ENCODE results near the gene GRK5. TPM values are rescaled to one million over a fixed set of nuclear protein-coding genes. Genes with fewer than 3 reads are reported as not detected.
A peak's percentile ranks its signal among the peaks of the same experiment; 100 is the strongest.

GRK5 gene
- total RNA-seq, 3 donors from 2014 or later (not counting 1 experiment from before 2014, with no cell fraction given): 37.6 to 54.3 (median 47.9) TPM

GRCh38 chr10:119316002-119316358, 108.6 kb downstream of the GRK5 start:
- Mint-ChIP-seq H3K4me1 (peaks cover 81 to 86% of the 10 kb centered on the region in 2 donors), H3K9me3 (peaks cover 0 to 6% of the 10 kb centered on the region in 2 donors), H3K36me3 (no peaks in the 10 kb centered on the region), H3K27me3 (ENCODE audit: low read depth in 2 of 2) (peaks cover 14 to 28% of the 10 kb centered on the region in 2 donors), H3K27ac (peak overlapping the region in 1 of 2 donors; percentile 92), H3K4me3 (no peak overlapping the region)
- intact Hi-C loops (cut with micrococcal nuclease): no loop called here
- Histone ChIP-seq H3K4me1 (ENCODE audit: control insufficient read depth, insufficient read depth, low read length) (peaks cover 46% of the 10 kb centered on the region), H3K27me3 (ENCODE audit: control insufficient read depth, insufficient read depth, low read length) (peaks cover 19% of the 10 kb centered on the region), H3K36me3 (ENCODE audit: control insufficient read depth, insufficient read depth, low read length) (no peaks in the 10 kb centered on the region), H3K27ac (ENCODE audit: low read length) (no peak overlapping the region), H3K9me3 (ENCODE audit: control insufficient read depth, insufficient read depth, low read length) (no peaks in the 10 kb centered on the region), H3K4me3 (ENCODE audit: low read length) (no peak overlapping the region)
- DNase-seq (no peak), ATAC-seq (no peak)
- TF ChIP-seq, protein P1, sequence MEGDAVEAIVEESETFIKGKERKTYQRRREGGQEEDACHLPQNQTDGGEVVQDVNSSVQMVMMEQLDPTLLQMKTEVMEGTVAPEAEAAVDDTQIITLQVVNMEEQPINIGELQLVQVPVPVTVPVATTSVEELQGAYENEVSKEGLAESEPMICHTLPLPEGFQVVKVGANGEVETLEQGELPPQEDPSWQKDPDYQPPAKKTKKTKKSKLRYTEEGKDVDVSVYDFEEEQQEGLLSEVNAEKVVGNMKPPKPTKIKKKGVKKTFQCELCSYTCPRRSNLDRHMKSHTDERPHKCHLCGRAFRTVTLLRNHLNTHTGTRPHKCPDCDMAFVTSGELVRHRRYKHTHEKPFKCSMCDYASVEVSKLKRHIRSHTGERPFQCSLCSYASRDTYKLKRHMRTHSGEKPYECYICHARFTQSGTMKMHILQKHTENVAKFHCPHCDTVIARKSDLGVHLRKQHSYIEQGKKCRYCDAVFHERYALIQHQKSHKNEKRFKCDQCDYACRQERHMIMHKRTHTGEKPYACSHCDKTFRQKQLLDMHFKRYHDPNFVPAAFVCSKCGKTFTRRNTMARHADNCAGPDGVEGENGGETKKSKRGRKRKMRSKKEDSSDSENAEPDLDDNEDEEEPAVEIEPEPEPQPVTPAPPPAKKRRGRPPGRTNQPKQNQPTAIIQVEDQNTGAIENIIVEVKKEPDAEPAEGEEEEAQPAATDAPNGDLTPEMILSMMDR (IDR thresholded peaks at IDR 0.05): no peak
- 86% methylated on average over 2 of the region's 2 CpGs for WGBS (ENCODE audit: insufficient coverage)

GRCh38 chr10:119316729-119317097, 109.3 kb downstream of the GRK5 start:
- Mint-ChIP-seq H3K4me1 (peaks cover 83 to 89% of the 10 kb centered on the region in 2 donors), H3K4me3 (no peak overlapping the region), H3K36me3 (no peaks in the 10 kb centered on the region), H3K27me3 (ENCODE audit: low read depth in 2 of 2) (peaks cover 11 to 28% of the 10 kb centered on the region in 2 donors), H3K9me3 (peaks cover 0 to 6% of the 10 kb centered on the region in 2 donors), H3K27ac (peak overlapping the region in 1 of 2 donors; percentile 24)
- no peak for ATAC-seq
- 97% methylated on average over 4 of the region's 4 CpGs for WGBS (ENCODE audit: insufficient coverage)
- no peaks in the 10 kb centered on the region for H3K9me3 ChIP-seq (ENCODE audit: control insufficient read depth, insufficient read depth, low read length)
- no peaks in the 10 kb centered on the region for H3K36me3 ChIP-seq (ENCODE audit: control insufficient read depth, insufficient read depth, low read length)
- H3K4me3 ChIP-seq (ENCODE audit: low read length): no peak overlapping the region
- DNase-seq: no peak
- H3K27me3 ChIP-seq (ENCODE audit: control insufficient read depth, insufficient read depth, low read length): peaks cover 19% of the 10 kb centered on the region
- no peak overlapping the region for H3K27ac ChIP-seq (ENCODE audit: low read length)
- TF ChIP-seq, protein P1 (IDR thresholded peaks at IDR 0.05): no peak
- intact Hi-C loops (cut with micrococcal nuclease): no loop called here
- peaks cover 44% of the 10 kb centered on the region for H3K4me1 ChIP-seq (ENCODE audit: control insufficient read depth, insufficient read depth, low read length)

DNA sequence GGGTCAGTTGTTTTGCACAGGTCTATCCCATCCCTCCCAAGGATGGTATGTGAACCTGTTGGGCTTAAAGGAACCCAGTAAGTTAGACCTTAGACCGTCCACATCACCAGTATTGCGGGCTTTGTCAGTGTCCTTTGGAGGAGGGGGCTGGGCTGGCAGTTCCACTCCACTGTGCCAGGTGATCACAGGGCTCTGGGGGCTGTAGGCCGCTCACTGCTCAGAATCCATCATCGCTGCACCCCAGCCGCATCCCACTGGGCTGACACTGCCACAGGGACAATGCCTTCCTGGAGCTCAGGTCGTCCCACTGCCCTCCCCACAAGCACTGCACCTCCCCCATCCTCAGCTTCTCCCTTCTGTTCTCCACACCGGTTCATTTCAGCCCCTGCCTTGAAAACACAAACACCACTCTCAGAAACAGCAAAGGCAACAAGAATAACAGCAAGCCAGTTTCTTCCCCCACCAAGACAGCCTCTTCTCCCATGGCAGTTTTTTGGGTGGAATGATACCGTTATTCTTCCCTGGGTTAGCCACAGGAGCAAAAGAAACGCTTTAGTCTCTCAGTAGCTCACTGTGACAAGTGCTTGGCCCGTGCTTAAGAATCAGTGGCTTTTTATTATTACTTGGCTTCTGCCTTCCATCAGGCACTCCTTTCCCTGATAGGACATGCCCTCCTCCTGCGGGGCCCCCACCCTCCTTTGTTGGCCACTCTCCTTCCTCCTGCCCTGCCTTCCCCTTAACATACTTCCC, 111.2 kb downstream of the GRK5 start:
- H3K4me1 Mint-ChIP-seq: peaks cover 86 to 91% of the 10 kb centered on the region in 2 donors
- intact Hi-C loops (cut with micrococcal nuclease): no loop called here
- TF ChIP-seq, protein P1 (IDR thresholded peaks at IDR 0.05): no peak
- peak overlapping the region in 1 of 2 donors; percentile 83 for H3K27ac Mint-ChIP-seq
- Histone ChIP-seq H3K4me1 (ENCODE audit: control insufficient read depth, insufficient read depth, low read length) (peaks cover 35% of the 10 kb centered on the region), H3K36me3 (ENCODE audit: control insufficient read depth, insufficient read depth, low read length) (no peaks in the 10 kb centered on the region), H3K27ac (ENCODE audit: low read length) (no peak overlapping the region), H3K4me3 (ENCODE audit: low read length) (no peak overlapping the region), H3K9me3 (ENCODE audit: control insufficient read depth, insufficient read depth, low read length) (no peaks in the 10 kb centered on the region), H3K27me3 (ENCODE audit: control insufficient read depth, insufficient read depth, low read length) (peaks cover 19% of the 10 kb centered on the region)
- WGBS (ENCODE audit: insufficient coverage): 66% methylated on average over 11 of the region's 11 CpGs
- DNase-seq (no peak), ATAC-seq (no peak)
- no peaks in the 10 kb centered on the region for H3K36me3 Mint-ChIP-seq
- H3K9me3 Mint-ChIP-seq: no peaks in the 10 kb centered on the region
- H3K27me3 Mint-ChIP-seq (ENCODE audit: low read depth in 2 of 2): peaks cover 8 to 28% of the 10 kb centered on the region in 2 donors
- no peak overlapping the region for H3K4me3 Mint-ChIP-seq

Measured in natural killer cell (primary cell).